Naive thymus-derived CD4-positive, alpha-beta T cell (primary cell): ENCODE measurements around the gene IKZF5. TPM values are rescaled to one million over a fixed set of nuclear protein-coding genes. Genes with fewer than 3 reads are reported as not detected.
A peak's percentile ranks its signal among the peaks of the same experiment; 100 is the strongest.

Source experiments
- ATAC-seq: fragments of 150-1000 bp; cut with Tn5 transposase; 2 replicates; pipeline ENCODE4 v1.10.0; 2021; ENCODE audit warnings: mild to moderate bottlenecking, moderate library complexity
- CTCF ChIA-PET: fragments of 350-600 bp; sonication (Branson Sonifier 250); formaldehyde crosslinking; loops from one replicate; lab custom pipeline; 2021; ENCODE audit warnings: antibody characterized with exemption; lab: Charles Lee
- POLR2A ChIA-PET: fragments of 350-600 bp; sonication (Branson Sonifier 250); formaldehyde crosslinking; loops from one replicate; lab custom pipeline; 2021; ENCODE audit warnings: antibody characterized with exemption, inconsistent platforms; lab: Charles Lee
- DNase-seq, 9 donors: peaks; one replicate each; pipeline versions ENCODE4 v3.0.0 to v3.0.0-alpha.2; 2020 to 2022; ENCODE audit warnings: mixed read lengths in 1 of 9
- H3K27ac ChIP-seq: one replicate; pipeline ENCODE4 v1.7.0; 2013; ENCODE audit warnings: mild to moderate bottlenecking, low read depth, low read length, moderate library complexity
- H3K27me3 ChIP-seq, 2 donors: one replicate each; pipeline ENCODE4 v1.7.0; 2013; ENCODE audit warnings: low read length in 2 of 2, mild to moderate bottlenecking in 2 of 2, moderate library complexity in 2 of 2; ENCODE audit not compliant: control insufficient read depth in 2 of 2, insufficient read depth in 2 of 2
- H3K36me3 ChIP-seq, 3 experiments: 1 replicate in 2 of 3; 2 replicates in 1 of 3; pipeline ENCODE4 v1.7.0; 2013; ENCODE audit warnings: low read length in 3 of 3, mild to moderate bottlenecking in 3 of 3, moderate library complexity in 1 of 3; ENCODE audit not compliant: insufficient read depth in 3 of 3, control insufficient read depth in 2 of 3
- H3K4me1 ChIP-seq, 2 donors: one replicate each; pipeline ENCODE4 v1.7.0; 2013; ENCODE audit warnings: low read length in 2 of 2, mild to moderate bottlenecking in 2 of 2, moderate library complexity in 1 of 2; ENCODE audit not compliant: control insufficient read depth in 2 of 2, insufficient read depth in 2 of 2
- H3K4me3 ChIP-seq: 2 replicates; pipeline ENCODE4 v1.7.0; 2013; ENCODE audit warnings: mild to moderate bottlenecking, low read length
- H3K9me3 ChIP-seq, 3 experiments: 1 replicate in 2 of 3; 2 replicates in 1 of 3; pipeline ENCODE4 v1.7.0; 2013; ENCODE audit warnings: low read length in 3 of 3; ENCODE audit not compliant: control insufficient read depth in 2 of 3
- H3K27ac Mint-ChIP-seq, 9 donors: one replicate each; pipeline ENCODE4 v1.8.0; 2020 to 2022; ENCODE audit warnings: mixed read lengths in 9 of 9, mild to moderate bottlenecking in 8 of 9, moderate library complexity in 5 of 9, inconsistent platforms in 2 of 9
- H3K27me3 Mint-ChIP-seq, 5 donors: one replicate each; pipeline ENCODE4 v1.8.0; 2021 to 2022; ENCODE audit warnings: mixed read lengths in 5 of 5, mild to moderate bottlenecking in 1 of 5
- H3K36me3 Mint-ChIP-seq, 5 donors: one replicate each; pipeline ENCODE4 v1.8.0; 2020 to 2022; ENCODE audit warnings: mixed read lengths in 5 of 5, mild to moderate bottlenecking in 3 of 5, inconsistent platforms in 1 of 5
- H3K4me1 Mint-ChIP-seq, 7 donors: one replicate each; pipeline ENCODE4 v1.8.0; 2020 to 2022; ENCODE audit warnings: mixed read lengths in 7 of 7, mild to moderate bottlenecking in 3 of 7, inconsistent platforms in 1 of 7
- H3K4me3 Mint-ChIP-seq, 10 donors: one replicate each; pipeline ENCODE4 v1.8.0; 2020 to 2022; ENCODE audit warnings: mild to moderate bottlenecking in 10 of 10, mixed read lengths in 10 of 10, moderate library complexity in 6 of 10, inconsistent platforms in 2 of 10
- H3K9me3 Mint-ChIP-seq, 11 donors: one replicate each; pipeline ENCODE4 v1.8.0; 2020 to 2022; ENCODE audit warnings: mixed read lengths in 11 of 11, mild to moderate bottlenecking in 4 of 11, inconsistent platforms in 1 of 11, moderate library complexity in 1 of 11
- intact Hi-C, 2 donors: fragments of 100-400 bp; cut with micrococcal nuclease; formaldehyde crosslinking; loops; one replicate each; pipeline ENCODE4 v1.15.1; 2023
- polyA plus RNA-seq, 2 donors: library from polyadenylated mRNA; unstranded; fragments of 300-500 nt; fragmentation: Illumina TruSeq; gene quantifications; one replicate each; pipeline ENCODE4 v1.2.3, GENCODE V29; 2021
- total RNA-seq, 6 experiments: library from RNA in 5 of 6; stranded (reverse) in 5 of 6; gene quantifications; 1 replicate in 5 of 6; 2 replicates in 1 of 6; pipeline ENCODE4 v1.2.3 and lab custom pipeline; 2021 to 2026

IKZF5 gene
- total and polyA plus RNA-seq, 7 experiments from 2014 or later: 15.8 to 57.7 (median 33.4) TPM

- Mint-ChIP-seq H3K4me3 (peak overlapping the region; percentile 91 to 100 (median 100)), H3K27ac (peak overlapping the region; percentile 99 to 100 (median 100)), H3K9me3 (no peaks in the 10 kb centered on the region), H3K27me3 (no peaks in the 10 kb centered on the region), H3K4me1 (peaks cover 28 to 75% (median 68%) of the 10 kb centered on the region in 7 donors), H3K36me3 (peaks cover 4 to 23% (median 17%) of the 10 kb centered on the region in 5 donors)
- Histone ChIP-seq H3K4me1 (peaks cover 27 to 28% of the 10 kb centered on the region in 2 donors), H3K9me3 (no peaks in the 10 kb centered on the region), H3K36me3 (peaks cover 0 to 6% (median 0%) of the 10 kb centered on the region in 3 experiments), H3K27me3 (no peaks in the 10 kb centered on the region), H3K27ac (peak overlapping the region; percentile 92), H3K4me3 (peak overlapping the region; percentile 93)
- DNase-seq: peak in 7 of 9 donors; percentile 4 to 32 (median 16)
- intact Hi-C loops: loop anchor here (2.0 to 5.0 kb wide), 6 partner anchors 1034 to 1908 kb away; partner anchors contain the start of genes OAT (in 2 of the 2), ABRAXAS2 (in 1 of the 2), ATE1 (in 1 of the 2) and LHPP (in 1 of the 2)
- POLR2A ChIA-PET: interaction anchor here (0.7 to 4.8 kb wide), 10 partner anchors 16 to 1907 kb away, joined by 3 to 71 read pairs (median 4); partner anchors contain the start of genes BUB3, C10orf88 and PSTK
- CTCF ChIA-PET: interaction anchor here (0.8 to 1.0 kb wide), 2 partner anchors 12 to 1080 kb away, joined by 3 read pairs; no protein-coding TSS in a partner anchor
- ATAC-seq: no peak
These were observed 668 bp upstream of the IKZF5 start for GRCh38 chr10:123009105-123009820.

- Mint-ChIP-seq H3K4me1 (peaks cover 28 to 82% (median 75%) of the 10 kb centered on the region in 7 donors), H3K4me3 (peak overlapping the region; percentile 91 to 100 (median 100)), H3K9me3 (no peaks in the 10 kb centered on the region), H3K36me3 (peaks cover 4 to 17% (median 11%) of the 10 kb centered on the region in 5 donors), H3K27me3 (no peaks in the 10 kb centered on the region), H3K27ac (peak overlapping the region; percentile 99 to 100 (median 100))
- H3K4me3 ChIP-seq: peak overlapping the region; percentile 93
- POLR2A ChIA-PET: interaction anchor here (0.7 to 4.8 kb wide), 13 partner anchors 8 to 1908 kb away, joined by 3 to 71 read pairs (median 3); partner anchors contain the start of genes BUB3, C10orf88 and PSTK
- intact Hi-C loops: loop anchor here (1.0 to 5.0 kb wide), 16 partner anchors 18 to 1909 kb away; partner anchors contain the start of genes ATE1 (in 2 of the 2), BUB3 (in 2 of the 2), C10orf88 (in 2 of the 2) and FAM24B (in 2 of the 2)
- H3K27ac ChIP-seq: peak overlapping the region; percentile 92
- peak; percentile 8 to 69 (median 57) for DNase-seq
- peaks cover 28 to 34% of the 10 kb centered on the region in 2 donors for H3K4me1 ChIP-seq
- H3K9me3 ChIP-seq: no peaks in the 10 kb centered on the region
- H3K27me3 ChIP-seq: no peaks in the 10 kb centered on the region
- ATAC-seq: peak; percentile 31
- CTCF ChIA-PET: interaction anchor here (1.1 to 1.5 kb wide), 3 partner anchors 18 to 29 kb away, joined by 3 read pairs; no protein-coding TSS in a partner anchor
- peaks cover 0 to 6% (median 0%) of the 10 kb centered on the region in 3 experiments for H3K36me3 ChIP-seq
These were observed 839 bp downstream of the IKZF5 start for GRCh38 chr10:123007558-123008354.

GRCh38 chr10:123004298-123004697, 4.3 kb downstream of the IKZF5 start:
- Histone ChIP-seq H3K27ac (no peak overlapping the region), H3K9me3 (no peaks in the 10 kb centered on the region), H3K36me3 (peaks cover 0 to 6% (median 0%) of the 10 kb centered on the region in 3 experiments), H3K4me1 (peaks cover 19 to 24% of the 10 kb centered on the region in 2 donors), H3K27me3 (no peaks in the 10 kb centered on the region), H3K4me3 (no peak overlapping the region)
- no peak overlapping the region for H3K27ac Mint-ChIP-seq
- no peak for ATAC-seq
- peaks cover 2 to 14% (median 8%) of the 10 kb centered on the region in 5 donors for H3K36me3 Mint-ChIP-seq
- POLR2A ChIA-PET: interaction anchor here (0.7 kb wide), 1 partner anchor 143 kb away, joined by 3 read pairs; no protein-coding TSS in a partner anchor
- no peak overlapping the region for H3K4me3 Mint-ChIP-seq
- no peak for DNase-seq
- CTCF ChIA-PET: no interaction called here
- intact Hi-C loops: no loop called here
- peaks cover 19 to 86% (median 78%) of the 10 kb centered on the region in 7 donors for H3K4me1 Mint-ChIP-seq
- H3K9me3 Mint-ChIP-seq: no peaks in the 10 kb centered on the region
- no peaks in the 10 kb centered on the region for H3K27me3 Mint-ChIP-seq

GRCh38 chr10:123001370-123001769, 7.2 kb downstream of the IKZF5 start:
- Histone ChIP-seq H3K36me3 (peaks cover 0 to 22% (median 8%) of the 10 kb centered on the region in 3 experiments), H3K4me3 (no peak overlapping the region), H3K27ac (no peak overlapping the region), H3K9me3 (no peaks in the 10 kb centered on the region), H3K27me3 (no peaks in the 10 kb centered on the region), H3K4me1 (peaks cover under 1 to 11% of the 10 kb centered on the region in 2 donors)
- ChIA-PET POLR2A (no interaction called here), CTCF (no interaction called here)
- DNase-seq (no peak), ATAC-seq (no peak)
- Mint-ChIP-seq H3K4me3 (peak overlapping the region in 2 of 10 donors; percentile 4 to 34), H3K9me3 (no peaks in the 10 kb centered on the region), H3K27me3 (no peaks in the 10 kb centered on the region), H3K36me3 (peaks cover 0 to 25% (median 10%) of the 10 kb centered on the region in 5 donors), H3K27ac (no peak overlapping the region), H3K4me1 (peaks cover 17 to 87% (median 70%) of the 10 kb centered on the region in 7 donors)
- intact Hi-C loops: no loop called here

- intact Hi-C loops: no loop called here
- ATAC-seq (no peak), DNase-seq (no peak)
- Mint-ChIP-seq H3K36me3 (peaks cover 4 to 29% (median 11%) of the 10 kb centered on the region in 5 donors), H3K27me3 (no peaks in the 10 kb centered on the region), H3K4me1 (peaks cover 14 to 75% (median 58%) of the 10 kb centered on the region in 7 donors), H3K27ac (peak overlapping the region in 5 of 9 donors; percentile 29 to 77 (median 55)), H3K4me3 (no peak overlapping the region), H3K9me3 (no peaks in the 10 kb centered on the region)
- no peak overlapping the region for H3K4me3 ChIP-seq
- ChIA-PET POLR2A (interaction anchor here (0.7 kb wide), 1 partner anchor 9 kb away, joined by 3 read pairs; no protein-coding TSS in a partner anchor), CTCF (no interaction called here)
- H3K27me3 ChIP-seq: no peaks in the 10 kb centered on the region
- H3K4me1 ChIP-seq: peaks cover 0 to 7% of the 10 kb centered on the region in 2 donors
- no peak overlapping the region for H3K27ac ChIP-seq
- H3K9me3 ChIP-seq: no peaks in the 10 kb centered on the region
- H3K36me3 ChIP-seq: peaks cover 0 to 33% (median 8%) of the 10 kb centered on the region in 3 experiments
These were observed 8.4 kb downstream of the IKZF5 start for GRCh38 chr10:123000155-123000554.

GRCh38 chr10:122999347-122999746, 9.2 kb downstream of the IKZF5 start:
- no peak overlapping the region for H3K4me3 ChIP-seq
- POLR2A ChIA-PET: interaction anchor here (1.0 kb wide), 1 partner anchor 9 kb away, joined by 6 read pairs; the partner anchor contains the start of gene IKZF5
- no peaks in the 10 kb centered on the region for H3K27me3 Mint-ChIP-seq
- no peak overlapping the region for H3K4me3 Mint-ChIP-seq
- H3K9me3 ChIP-seq: no peaks in the 10 kb centered on the region
- H3K36me3 Mint-ChIP-seq: peaks cover 6 to 33% (median 12%) of the 10 kb centered on the region in 5 donors
- intact Hi-C loops: no loop called here
- peaks cover 14 to 67% (median 51%) of the 10 kb centered on the region in 7 donors for H3K4me1 Mint-ChIP-seq
- H3K4me1 ChIP-seq: peaks cover 0 to 7% of the 10 kb centered on the region in 2 donors
- no peak for DNase-seq
- peaks cover 0 to 41% (median 8%) of the 10 kb centered on the region in 3 experiments for H3K36me3 ChIP-seq
- CTCF ChIA-PET: no interaction called here
- H3K27ac ChIP-seq: no peak overlapping the region
- no peaks in the 10 kb centered on the region for H3K9me3 Mint-ChIP-seq
- ATAC-seq: no peak
- H3K27me3 ChIP-seq: no peaks in the 10 kb centered on the region
- H3K27ac Mint-ChIP-seq: peak overlapping the region in 5 of 9 donors; percentile 13 to 83 (median 19)
